ENCODE results near the gene APBB1.

Gene APBB1

GRCh38 chr11:6419009-6419631 is at the start of gene APBB1:
Gene APBB1, minus strand, starts transcription at chr11:6419094. Its CDS starts 7,747 bp downstream, at chr11:6411347.
- peak; percentile 32 to 74 (median 57) for DNase-seq (ENCODE audit: low read depth in 3 of 3, low spot score in 1 of 3)

- DNase-seq (ENCODE audit: low read depth in 3 of 3, low spot score in 1 of 3), result no peak
Measured at GRCh38 chr11:6459099-6459450, 40.2 kb upstream of the APBB1 start.

GRCh38 chr11:6458352-6459098 is 39.6 kb upstream of the APBB1 start:
- no peak for DNase-seq (ENCODE audit: low read depth in 3 of 3, low spot score in 1 of 3)

- no peak for DNase-seq (ENCODE audit: low read depth in 3 of 3, low spot score in 1 of 3)
Measured at GRCh38 chr11:6457581-6458320, 38.9 kb upstream of the APBB1 start.

- DNase-seq (ENCODE audit: low read depth in 3 of 3, low spot score in 1 of 3), result no peak
Measured at GRCh38 chr11:6456361-6457073, 37.6 kb upstream of the APBB1 start.

GRCh38 chr11:6455070-6455469 is 36.2 kb upstream of the APBB1 start:
- DNase-seq (ENCODE audit: low read depth in 3 of 3, low spot score in 1 of 3), result no peak

- DNase-seq (ENCODE audit: low read depth in 3 of 3, low spot score in 1 of 3), result no peak
Measured at GRCh38 chr11:6453152-6453551, 34.3 kb upstream of the APBB1 start.

GRCh38 chr11:6452219-6452618 is 33.3 kb upstream of the APBB1 start:
- DNase-seq (ENCODE audit: low read depth in 3 of 3, low spot score in 1 of 3), result no peak

- DNase-seq (ENCODE audit: low read depth in 3 of 3, low spot score in 1 of 3), result no peak
Measured at GRCh38 chr11:6448574-6448973, 29.7 kb upstream of the APBB1 start.

GRCh38 chr11:6443269-6444003 is 24.5 kb upstream of the APBB1 start:
- peak in 2 of 3 donors; percentile 24 to 35 for DNase-seq (ENCODE audit: low read depth in 3 of 3, low spot score in 1 of 3)

GRCh38 chr11:6442441-6442840 is 23.5 kb upstream of the APBB1 start:
- no peak for DNase-seq (ENCODE audit: low read depth in 3 of 3, low spot score in 1 of 3)

GRCh38 chr11:6440906-6441358 is 22.0 kb upstream of the APBB1 start, which contains the start of gene HPX:
Gene HPX, minus strand, starts transcription at chr11:6440987. Its CDS starts 24 bp downstream, at chr11:6440963.
- no peak for DNase-seq (ENCODE audit: low read depth in 3 of 3, low spot score in 1 of 3)

- DNase-seq (ENCODE audit: low read depth in 3 of 3, low spot score in 1 of 3), result no peak
Measured at GRCh38 chr11:6438979-6439571, 20.2 kb upstream of the APBB1 start.

GRCh38 chr11:6437993-6438392 is 19.1 kb upstream of the APBB1 start:
- DNase-seq (ENCODE audit: low read depth in 3 of 3, low spot score in 1 of 3), result no peak

GRCh38 chr11:6437423-6437822 is 18.5 kb upstream of the APBB1 start:
- no peak for DNase-seq (ENCODE audit: low read depth in 3 of 3, low spot score in 1 of 3)

GRCh38 chr11:6433998-6434660 is 15.2 kb upstream of the APBB1 start:
- DNase-seq (ENCODE audit: low read depth in 3 of 3, low spot score in 1 of 3), result no peak

- no peak for DNase-seq (ENCODE audit: low read depth in 3 of 3, low spot score in 1 of 3)
Measured at GRCh38 chr11:6431861-6432260, 13.0 kb upstream of the APBB1 start.

- no peak for DNase-seq (ENCODE audit: low read depth in 3 of 3, low spot score in 1 of 3)
Measured at GRCh38 chr11:6427516-6427915, 8.6 kb upstream of the APBB1 start.

- DNase-seq (ENCODE audit: low read depth in 3 of 3, low spot score in 1 of 3), result no peak
Measured at GRCh38 chr11:6420677-6421076, 1.8 kb upstream of the APBB1 start.

- no peak for DNase-seq (ENCODE audit: low read depth in 3 of 3, low spot score in 1 of 3)
Measured at GRCh38 chr11:6418557-6419008, 311 bp downstream of the APBB1 start.

All from stimulated activated CD4-positive, alpha-beta T cell treated with anti-CD3 and anti-CD28 coated beads, TNF-alpha, amount 100 ng/mL, for 1 hour (primary cell).